Activated CD8-positive, alpha-beta memory T cell treated with anti-CD3 and anti-CD28 coated beads for 24 hours (primary cell): ENCODE results near the gene ATRN.
A peak's percentile ranks its signal among the peaks of the same experiment; 100 is the strongest.
"Not testable (repeated sequence)": the region's sequence is repeated elsewhere in the genome, so short reads cannot be mapped to it uniquely, and the experiment has no call there.

Source experiments
- DNase-seq: peaks from one replicate; pipeline ENCODE4 v3.0.0-alpha.2; 2020

ATRN gene

GRCh38 chr20:3470627-3471396, at the start of gene ATRN:
Gene ATRN (plus strand): TSS chr20:3471018. CDS start chr20:3471108, 90 bp downstream.
- peak; percentile 98 for DNase-seq

GRCh38 chr20:3421985-3422384, 48.8 kb upstream of the ATRN start:
- DNase-seq = no peak

DNA sequence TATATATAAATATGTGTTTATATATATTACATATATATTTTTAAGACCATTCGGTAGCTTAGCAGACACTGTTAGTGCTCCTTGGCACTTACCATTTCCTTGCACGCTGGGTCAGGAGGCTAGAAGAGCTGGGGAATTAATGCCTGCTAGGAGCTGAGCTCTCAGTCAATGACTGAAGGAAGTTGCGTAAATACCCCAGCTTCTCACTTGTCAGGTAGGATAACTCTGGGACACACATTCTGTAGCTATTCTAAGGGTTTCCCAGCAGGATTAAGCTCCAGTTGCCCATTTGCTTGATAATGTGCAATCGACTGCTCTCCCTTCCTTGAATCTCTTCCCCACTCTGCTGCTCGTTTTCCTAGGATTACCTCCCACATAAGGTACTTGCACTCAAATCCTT, 47.7 kb upstream of the ATRN start:
- DNase-seq = no peak

DNA sequence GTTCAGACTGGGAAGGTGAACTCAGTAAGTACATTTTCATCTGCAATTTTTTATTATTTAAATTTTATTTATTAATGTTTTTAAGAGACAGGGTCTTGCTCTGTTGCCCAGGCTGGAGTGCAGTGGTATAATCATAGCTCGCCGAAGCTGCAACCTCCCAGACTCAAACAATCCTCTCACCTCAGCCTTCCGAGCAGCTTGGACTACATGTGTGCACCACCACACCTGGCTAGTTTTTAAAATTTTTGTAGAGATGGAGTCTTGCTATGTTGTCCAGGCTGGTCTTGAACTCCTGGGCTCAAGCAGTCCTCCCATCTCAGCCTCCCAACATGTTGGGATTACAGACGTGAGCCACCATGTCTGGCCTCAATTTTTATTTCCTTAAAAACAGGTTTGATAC, 44.1 kb upstream of the ATRN start:
- not testable (repeated sequence) for DNase-seq

- DNase-seq = no peak
These were observed 40.3 kb upstream of the ATRN start for GRCh38 chr20:3430376-3431069.

GRCh38 chr20:3431109-3431508, 39.7 kb upstream of the ATRN start:
- no peak for DNase-seq

DNA sequence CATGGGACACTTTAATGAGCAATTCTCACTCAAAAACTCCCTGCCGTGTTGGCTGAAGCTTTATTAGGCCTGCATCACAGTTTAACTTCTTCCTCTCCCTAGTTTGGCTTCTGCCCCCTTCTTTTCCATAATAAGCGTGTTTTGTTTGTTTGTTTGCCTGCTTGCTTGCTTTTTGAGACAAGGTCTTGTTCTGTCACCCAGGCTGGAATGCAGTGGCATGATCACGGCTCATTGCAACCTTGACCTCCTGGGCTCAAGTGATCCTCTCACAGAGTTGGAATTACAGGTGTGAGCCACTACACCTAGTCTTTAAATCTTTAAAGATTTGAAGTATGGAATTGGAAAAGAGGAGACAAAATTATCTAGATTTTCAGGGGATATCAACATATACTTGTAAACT, 38.0 kb upstream of the ATRN start:
- no peak for DNase-seq

DNA sequence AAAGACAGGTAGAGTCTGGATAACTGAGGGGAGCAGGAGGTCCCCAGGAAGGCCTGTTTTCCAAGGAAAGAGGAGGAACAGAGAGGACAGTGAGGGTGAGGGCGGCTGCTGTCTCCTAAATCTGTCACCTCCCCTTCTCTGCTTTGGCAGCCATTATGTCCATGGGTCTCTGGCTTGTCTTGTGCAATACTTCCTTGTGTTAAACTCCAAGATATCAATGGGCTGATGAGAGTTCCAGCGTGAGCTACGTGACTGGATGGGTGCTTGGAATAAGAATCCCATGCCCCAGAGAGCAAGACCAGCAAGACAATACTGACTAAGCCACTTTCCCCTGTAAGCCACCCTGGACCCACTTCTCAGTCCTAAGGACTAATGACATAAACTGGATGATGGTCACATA, 37.1 kb upstream of the ATRN start:
- no peak for DNase-seq

DNA sequence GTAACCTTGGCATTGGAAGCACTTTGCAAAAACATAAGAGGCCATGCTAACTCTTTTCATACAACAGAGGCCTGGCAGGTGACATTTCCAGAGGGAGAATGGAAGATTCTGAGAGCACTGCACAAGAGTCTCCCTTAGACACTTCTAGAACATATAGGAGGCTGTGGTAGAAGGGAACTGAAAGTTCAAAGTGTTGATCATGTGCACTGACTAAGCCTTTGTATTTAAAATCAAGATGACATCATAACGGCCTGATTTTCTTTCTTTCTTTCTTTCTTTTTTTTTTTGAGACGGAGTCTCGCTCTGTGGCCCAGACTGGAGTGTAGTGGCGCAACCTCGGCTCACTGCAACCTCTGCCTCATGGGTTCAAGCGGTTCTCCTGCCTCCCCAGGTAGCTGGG, 36.6 kb upstream of the ATRN start:
- no peak for DNase-seq

GRCh38 chr20:3436864-3437574, 33.8 kb upstream of the ATRN start:
- no peak for DNase-seq

GRCh38 chr20:3446779-3447178, 24.0 kb upstream of the ATRN start:
- DNase-seq = no peak

DNA sequence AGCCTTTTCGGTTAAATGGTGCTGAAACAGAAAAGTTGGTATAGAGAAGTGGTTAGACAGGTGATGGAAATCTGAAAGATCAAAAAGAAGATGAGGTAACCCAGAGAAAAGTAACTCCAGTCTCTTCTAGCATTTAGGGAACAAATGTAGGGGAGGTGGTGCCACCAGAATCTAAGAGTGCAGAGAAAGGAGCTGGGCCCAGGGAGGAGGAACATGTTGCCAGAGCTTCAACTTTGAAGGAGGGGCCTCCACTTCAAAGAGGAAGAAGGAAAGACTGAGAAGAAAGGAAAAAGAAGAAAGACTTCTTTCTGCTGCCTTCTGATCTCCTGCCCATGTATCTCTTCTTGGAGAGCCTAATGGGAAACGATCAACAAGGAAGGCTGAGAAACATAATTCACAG, 23.5 kb upstream of the ATRN start:
- DNase-seq = no peak

DNA sequence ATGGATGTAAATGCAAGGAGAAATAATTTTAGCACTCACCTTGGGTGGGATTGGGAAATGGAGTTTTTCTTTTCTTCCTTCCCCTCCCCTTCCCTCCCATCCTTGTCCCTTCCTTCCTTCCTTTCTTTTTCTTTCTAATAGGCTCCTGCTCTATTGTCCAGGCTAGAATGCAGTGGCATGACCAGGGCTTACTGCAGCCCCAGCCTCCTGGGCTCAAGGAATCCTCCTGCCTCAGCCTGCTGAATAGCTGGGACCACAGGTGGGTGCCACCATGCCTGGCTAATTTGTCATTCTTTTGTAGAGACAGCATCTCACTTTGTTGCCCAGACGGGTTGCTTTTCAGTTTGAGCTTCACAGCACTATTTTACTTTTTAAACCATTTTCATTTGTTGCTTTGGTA, 21.5 kb upstream of the ATRN start:
- no peak for DNase-seq

- no peak for DNase-seq
These were observed 18.7 kb upstream of the ATRN start for GRCh38 chr20:3452136-3452535.

DNA sequence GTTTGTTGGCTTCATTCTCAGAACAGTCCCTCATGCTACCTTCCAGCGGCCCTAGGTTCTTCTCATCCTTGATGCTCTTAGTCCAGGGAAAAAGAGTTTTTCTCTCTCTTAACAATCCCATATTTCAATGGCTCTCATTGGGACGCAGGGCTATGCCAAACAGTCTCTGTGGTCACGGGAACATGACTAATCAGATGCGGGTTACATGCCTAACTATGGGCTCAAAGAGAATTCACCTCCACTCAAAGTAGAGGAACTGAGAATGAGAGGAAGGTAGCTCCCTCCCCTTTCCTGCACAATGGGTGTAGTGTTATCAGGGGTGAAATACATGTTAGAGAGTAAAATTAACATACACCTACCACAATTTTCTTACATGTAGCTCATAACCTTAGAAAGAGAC, 18.1 kb upstream of the ATRN start:
- DNase-seq = no peak

DNA sequence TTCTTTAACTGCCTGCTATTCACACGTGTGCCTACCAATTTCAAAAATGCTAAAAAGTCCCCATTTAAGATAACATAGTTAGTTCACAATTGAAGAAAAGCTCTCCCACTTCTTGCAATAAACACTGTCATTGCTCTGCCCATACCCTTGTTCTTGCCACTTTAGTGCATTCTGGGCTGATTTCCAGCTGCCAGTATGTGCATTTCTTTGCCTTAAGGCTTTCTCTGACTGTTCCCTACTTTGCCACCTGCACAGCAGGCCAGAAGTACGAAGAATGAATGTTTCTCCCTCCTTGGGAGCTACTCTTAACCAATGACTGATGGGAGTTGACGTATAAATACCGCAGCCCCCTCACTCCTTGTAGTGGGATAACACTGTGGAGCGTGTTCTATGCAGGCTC, 16.0 kb upstream of the ATRN start:
- DNase-seq = no peak

GRCh38 chr20:3456648-3457047, 14.2 kb upstream of the ATRN start:
- DNase-seq = no peak

DNA sequence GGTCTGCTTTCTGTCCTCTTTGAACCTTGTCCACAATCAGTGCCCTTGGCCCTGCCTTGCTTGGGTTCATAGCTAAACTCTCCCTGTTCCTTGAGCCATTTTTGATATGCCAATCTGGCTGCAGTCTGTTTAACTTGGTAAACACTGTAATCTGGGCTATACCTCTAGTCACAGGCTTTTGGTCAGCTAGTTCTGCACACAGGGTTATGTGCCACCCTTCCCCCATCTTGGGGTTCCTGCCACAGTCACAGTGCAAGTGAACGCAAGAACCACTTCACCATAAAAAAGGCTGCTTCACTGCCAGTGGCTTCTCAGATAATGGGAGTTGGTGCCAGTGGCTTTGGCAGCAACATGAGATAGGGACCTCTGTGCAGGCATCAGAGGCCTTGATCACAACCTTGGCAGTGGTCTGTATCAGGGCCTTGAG, 10.9 kb upstream of the ATRN start:
- DNase-seq = no peak

DNA sequence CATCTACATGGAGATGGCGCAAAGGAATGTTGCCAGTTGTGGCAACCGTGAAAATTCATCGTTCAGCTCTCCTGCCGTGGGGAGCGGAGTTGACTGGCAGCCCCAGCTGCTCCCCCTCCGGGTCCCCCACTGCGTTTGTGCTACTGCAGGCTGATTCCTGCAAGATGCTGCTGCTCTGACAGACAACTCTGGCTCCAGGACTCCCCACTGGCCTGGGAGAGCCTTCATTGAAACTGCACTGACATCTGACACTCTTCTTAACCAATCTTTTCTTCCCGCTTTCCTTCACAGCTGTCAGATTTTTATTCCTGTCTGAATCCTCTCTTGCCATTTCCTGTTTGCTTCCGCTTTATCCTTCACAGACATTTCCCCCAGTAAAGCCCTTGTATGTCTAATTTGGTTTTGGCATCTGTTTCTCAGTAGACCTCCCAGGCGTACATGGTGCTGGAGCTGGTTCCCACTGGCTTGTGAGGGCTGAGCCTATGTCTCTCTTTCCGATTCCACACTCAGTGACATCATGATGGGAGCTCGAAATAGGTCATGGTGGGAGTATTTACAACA, 9.5 kb upstream of the ATRN start:
- no peak for DNase-seq

DNA sequence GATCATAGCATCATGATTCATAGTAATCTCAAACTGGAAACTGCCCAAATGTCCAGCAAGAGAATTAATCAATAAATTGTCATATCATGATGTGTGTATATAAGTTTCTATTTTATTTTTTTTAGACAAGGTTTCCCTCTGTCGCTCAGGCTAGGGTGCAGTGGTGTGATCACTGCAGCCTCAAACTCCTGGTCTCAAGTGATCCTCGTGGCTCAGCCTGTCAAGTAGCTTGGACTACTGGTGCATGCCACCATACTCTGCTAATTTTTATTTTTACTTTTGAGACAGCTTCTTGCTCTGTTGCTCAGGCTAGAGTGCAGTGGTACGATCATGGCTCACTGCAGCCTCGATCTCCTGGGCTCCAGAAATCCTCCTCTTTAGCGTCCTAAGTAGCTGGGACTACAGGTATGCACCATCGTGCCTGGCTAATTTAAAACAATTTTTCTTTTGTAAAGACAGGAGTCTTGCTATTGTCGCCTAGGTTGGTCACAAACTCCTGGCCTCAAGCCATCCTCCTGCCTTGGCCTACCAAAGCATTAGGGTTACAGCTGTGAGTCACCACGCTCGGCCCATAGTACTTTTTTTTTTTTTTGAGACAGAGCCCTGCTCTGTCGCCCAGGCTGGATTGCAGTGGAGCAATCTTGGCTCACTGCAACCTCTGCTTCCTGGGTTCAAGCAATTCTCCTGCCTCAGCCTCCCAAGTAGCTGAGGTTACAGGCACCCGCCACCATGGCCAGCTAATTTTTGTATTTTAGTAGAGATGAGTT, 8.7 kb upstream of the ATRN start:
- no peak for DNase-seq

DNA sequence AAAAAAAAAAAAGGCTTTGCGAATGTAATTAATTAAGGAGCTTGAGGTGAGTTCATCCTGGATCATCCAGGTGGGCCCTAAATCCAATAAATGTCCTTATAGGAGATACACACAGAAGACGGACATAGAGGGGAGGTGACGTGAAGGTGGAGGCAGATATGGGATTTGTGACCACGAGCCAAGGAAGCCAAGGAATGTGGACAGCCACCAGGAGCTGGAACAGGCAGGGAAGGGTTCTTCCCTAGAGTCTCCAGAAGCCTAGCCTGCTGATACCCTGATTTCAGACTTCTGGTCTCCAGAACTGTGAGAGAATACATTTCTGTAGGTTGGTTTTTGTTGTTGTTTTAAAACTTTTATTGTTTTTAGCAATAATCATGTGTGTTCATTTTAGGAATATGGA, 6.7 kb upstream of the ATRN start:
- no peak for DNase-seq

DNA sequence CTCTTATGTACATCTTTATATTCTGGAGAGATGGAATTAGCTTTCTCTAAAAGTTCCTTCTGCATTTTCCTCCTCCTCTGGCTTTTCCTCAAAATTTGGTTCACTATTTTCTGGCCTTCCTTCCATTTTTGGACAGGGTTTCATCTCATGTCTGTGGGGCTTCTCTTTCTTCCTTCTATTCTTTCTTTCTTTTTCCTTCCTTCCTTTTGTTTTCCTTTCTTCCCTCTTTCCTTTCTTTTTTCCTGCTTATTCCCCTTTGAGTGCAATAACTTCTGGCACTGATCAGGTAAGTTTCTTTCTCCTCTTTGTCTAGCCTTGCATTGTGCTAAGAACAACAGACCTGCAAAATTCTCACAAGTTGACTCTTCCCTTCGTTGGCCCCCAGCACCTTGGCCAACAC, 5.5 kb upstream of the ATRN start:
- no peak for DNase-seq

DNA sequence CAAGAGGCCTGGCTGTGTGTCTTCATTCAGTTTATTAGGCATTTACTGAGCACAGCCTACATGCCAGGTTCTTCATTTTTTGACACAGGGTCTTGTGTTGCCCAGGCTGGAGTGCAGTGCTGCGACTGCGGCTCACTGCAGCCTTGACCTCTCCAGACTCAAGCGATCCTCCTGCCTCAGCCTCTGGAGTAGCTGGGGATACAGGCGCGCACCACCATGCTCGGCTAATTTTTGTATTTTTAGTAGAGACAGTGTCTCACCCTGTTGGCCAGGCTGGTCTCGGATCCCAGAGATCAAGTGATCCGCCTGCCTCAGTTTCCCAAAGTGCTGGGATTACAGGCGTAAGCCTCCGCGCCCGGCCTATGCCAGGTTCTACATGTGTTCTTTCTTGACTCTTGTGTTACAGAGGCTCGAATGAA, 601 bp upstream of the ATRN start:
- no peak for DNase-seq
